HG02798 (cell line): ENCODE results near the gene KCNQ1.
"Not testable (repeated sequence)": the region's sequence is repeated elsewhere in the genome, so short reads cannot be mapped to it uniquely, and the experiment has no call there.

ENCODE experiments used
- ATAC-seq: cut with Tn5 transposase; IDR thresholded peaks from one replicate; pipeline ENCODE4 v1.9.1; 2021; ENCODE audit warnings: mild to moderate bottlenecking; ENCODE audit not compliant: unreplicated experiment, poor library complexity

KCNQ1 gene

DNA sequence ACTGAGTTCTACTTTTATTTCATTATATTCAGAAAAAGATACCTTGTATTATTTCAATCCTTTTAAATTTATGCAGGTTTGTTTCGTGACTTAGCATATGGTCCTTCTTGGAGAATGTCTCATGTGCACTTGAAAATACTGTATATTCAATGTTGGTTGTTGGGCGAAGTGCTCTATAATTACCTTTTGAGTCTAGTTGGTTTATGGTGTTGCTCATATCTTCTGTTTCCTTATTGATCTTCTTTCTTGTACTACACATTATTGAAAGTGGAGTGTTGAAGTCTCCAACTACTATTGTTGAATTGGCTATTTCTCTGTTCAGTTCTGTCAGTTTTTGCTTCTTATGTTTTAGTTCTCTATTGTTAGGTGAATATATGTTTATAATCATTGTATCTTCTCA is 164.5 kb downstream of the KCNQ1 start:
- no peak for ATAC-seq

- ATAC-seq: no peak
These were observed 168.2 kb downstream of the KCNQ1 start for GRCh38 chr11:2612884-2613571.

DNA sequence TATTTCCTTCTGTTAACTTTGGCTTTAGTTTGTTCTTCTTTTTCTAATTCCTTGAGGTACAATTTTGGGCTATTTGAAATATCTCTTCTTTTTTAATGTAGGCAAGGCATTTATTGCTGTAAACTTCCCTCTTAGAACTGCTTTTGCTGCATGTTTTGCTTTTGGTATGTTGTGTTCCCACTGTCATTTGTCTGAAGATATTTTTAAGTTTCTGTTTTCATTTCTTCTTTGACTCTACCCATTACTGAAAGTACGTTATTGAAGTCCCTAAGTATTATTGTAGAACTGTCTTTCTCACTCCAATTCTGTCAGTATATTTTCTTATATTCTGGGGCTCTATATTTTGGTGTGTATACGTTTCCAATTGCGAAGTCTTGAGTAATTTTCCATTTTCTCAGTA is 177.1 kb downstream of the KCNQ1 start:
- no peak for ATAC-seq

DNA sequence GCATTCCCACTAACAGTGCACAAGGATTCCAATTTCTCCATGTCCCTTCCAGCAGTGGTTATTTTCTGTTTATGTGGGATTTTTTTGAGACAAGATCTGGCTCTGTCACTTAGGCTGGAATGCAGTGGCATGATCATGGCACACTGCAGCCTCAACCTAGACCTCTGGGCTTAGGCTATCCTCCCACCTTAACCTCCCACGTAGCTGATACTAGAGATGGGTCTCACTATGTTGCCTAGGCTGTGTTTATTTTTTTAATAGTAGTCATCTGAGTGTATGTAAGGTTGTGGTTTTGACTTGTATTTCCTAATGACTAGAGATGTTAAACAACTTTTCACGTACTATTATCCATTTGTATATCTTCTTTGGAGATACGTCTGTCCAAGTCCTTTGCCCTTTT is 180.4 kb downstream of the KCNQ1 start:
- ATAC-seq: no peak

DNA sequence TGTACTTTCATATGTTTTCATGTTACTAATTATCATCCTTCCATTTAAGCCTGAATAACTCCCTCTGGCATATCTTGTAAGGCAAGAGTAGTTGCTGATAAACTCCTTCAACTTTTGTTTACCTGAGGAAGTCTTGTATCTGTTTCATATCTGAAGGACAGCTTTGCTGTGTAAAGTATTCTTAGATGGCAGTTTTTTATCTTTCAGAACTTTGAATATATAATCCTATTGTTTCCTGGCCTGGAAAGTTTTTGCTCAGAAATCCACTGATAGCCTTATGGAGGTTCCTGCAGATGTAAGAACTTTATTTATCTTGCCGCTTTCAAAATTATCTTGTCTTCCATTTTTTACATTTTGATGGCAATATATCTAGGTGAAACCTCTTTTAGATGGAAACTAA is 185.9 kb downstream of the KCNQ1 start:
- no peak for ATAC-seq

DNA sequence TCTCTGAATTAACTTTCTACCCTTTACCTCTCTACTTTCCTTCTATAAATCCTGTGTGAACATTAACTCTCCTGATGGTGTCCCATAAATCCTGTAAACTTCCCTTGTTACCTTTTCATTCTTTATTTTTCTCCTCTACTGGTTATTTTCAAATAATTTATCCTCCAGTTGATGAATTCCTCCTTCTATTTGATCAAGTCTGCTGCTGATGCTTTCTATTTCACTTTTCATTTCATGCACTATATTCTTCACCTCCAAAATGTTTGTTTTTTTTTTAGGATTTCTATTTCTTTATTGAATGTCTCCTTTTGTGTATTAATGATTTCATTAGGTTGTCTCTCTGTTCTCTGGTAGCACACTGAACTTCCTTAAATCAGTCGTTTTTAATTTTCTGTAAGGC is 186.4 kb downstream of the KCNQ1 start:
- no peak for ATAC-seq

GRCh38 chr11:2639763-2640162 is 195.0 kb downstream of the KCNQ1 start:
- ATAC-seq: not testable (repeated sequence)

GRCh38 chr11:2641623-2642022 is 196.8 kb downstream of the KCNQ1 start:
- no peak for ATAC-seq

- no peak for ATAC-seq
These were observed 198.9 kb downstream of the KCNQ1 start for GRCh38 chr11:2643746-2644145.

- ATAC-seq: no peak
These were observed 200.3 kb downstream of the KCNQ1 start for GRCh38 chr11:2644844-2645778.

- no peak for ATAC-seq
These were observed 200.9 kb downstream of the KCNQ1 start for GRCh38 chr11:2645779-2646118.

DNA sequence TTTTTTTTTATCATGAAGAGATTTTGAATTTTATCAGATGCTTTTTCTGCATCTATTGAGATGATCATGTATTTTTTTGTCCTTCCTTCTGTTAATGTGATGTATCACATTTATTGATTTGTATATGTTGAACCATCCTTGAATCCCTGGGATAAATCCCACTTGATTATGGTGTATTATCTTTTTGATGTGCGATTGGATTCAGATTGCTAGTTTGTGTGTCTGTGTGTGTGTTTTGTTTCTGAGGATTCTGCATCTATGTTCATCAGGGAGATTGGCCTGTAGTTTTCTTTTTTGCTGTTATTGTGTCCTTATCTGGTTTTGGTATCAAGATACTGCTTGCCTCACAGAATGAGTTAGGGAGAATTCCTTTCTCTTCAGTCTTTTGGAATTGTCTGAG is 202.4 kb downstream of the KCNQ1 start:
- no peak for ATAC-seq

DNA sequence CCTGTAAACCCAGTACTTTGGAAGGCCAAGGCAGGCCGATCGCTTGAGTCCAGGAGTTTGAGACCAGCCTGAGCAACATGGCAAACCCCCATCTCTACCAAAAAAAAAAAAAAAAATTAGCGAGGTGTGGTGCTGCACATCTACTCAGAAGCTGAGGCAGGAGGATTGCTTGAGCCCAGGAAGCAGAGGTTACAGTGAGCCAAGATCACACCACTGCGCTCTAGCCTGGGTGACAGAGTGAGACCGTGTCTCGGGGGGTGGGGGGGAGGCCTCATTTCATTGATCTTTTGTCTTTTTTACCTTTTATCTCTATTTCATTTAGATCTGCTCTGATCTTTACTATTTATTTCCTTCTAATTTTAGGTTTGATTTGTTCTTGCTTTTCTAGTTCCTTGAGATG is 203.1 kb downstream of the KCNQ1 start:
- no peak for ATAC-seq

DNA sequence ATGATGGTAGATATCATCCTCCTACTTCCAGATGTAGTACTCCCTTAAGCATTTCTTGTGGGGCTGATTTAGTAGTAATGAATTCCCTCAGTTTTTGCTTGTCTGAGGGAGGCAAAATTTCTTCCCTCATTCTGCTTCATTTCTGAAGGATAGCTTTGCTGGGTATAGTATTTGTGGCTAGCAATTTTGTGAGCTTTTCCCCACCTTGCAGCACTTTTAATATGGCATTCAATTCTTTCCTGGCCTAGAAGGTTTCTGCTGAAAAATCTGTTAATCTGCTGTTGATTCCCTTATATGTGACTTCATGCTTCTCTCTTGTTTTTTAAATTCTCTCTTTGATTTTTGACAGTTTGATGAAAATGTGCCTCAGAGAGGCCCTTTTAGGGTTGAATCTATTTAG is 204.6 kb downstream of the KCNQ1 start:
- no peak for ATAC-seq

GRCh38 chr11:2649848-2650247 is 205.0 kb downstream of the KCNQ1 start:
- no peak for ATAC-seq

DNA sequence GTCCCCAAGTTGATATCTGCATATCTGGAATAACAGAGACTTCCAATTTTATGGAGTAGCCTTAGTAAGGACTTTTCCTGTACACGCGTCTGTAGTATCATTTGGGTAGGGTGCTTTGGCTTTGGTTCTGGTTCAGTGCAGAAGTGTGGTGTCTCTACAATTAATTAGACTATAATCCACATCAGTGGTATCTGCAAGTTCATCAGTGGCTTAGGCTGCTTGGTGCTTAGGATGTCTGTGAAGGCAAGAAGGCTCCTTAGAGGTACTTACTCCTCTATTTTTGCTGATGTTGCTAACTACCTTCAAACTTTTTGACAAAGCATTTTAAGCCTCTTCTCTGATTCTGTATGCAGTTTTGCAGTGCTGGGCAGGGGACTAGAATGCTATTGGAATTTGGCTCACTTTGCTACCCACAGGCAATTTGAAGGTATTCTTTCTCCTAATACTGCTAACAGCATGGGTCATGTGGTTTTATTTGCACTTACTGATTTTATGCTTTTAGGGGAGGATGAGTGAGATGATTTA is 205.6 kb downstream of the KCNQ1 start:
- ATAC-seq: no peak

DNA sequence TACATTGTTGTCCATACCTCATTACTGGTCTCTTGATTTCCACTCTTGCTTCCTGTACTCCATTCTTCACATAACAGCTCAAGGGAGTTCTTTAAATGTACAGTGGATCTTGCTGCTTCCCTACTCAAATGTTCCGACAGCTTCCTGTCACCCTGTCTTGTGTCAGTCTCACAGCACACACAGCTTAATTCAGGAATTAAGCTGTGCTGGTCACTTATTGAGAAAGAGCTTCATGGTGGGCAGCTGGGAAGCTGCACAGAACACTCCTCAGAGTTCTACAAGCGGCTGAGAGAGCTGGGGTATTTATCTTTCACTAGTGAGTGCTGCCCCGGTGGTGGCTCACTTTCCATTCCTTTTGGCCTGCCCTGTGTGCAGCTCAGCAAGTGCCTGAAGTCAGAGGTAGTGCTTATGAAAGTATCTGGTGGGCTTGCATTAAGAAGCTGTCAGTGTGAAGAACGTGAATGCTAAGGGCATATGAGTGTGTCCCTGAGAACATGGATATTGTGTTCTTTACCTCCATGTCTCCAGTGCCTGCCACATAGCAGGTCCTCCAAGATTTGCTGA is 206.3 kb downstream of the KCNQ1 start:
- no peak for ATAC-seq

- ATAC-seq: no peak
These were observed 207.0 kb downstream of the KCNQ1 start for GRCh38 chr11:2651826-2652271.

DNA sequence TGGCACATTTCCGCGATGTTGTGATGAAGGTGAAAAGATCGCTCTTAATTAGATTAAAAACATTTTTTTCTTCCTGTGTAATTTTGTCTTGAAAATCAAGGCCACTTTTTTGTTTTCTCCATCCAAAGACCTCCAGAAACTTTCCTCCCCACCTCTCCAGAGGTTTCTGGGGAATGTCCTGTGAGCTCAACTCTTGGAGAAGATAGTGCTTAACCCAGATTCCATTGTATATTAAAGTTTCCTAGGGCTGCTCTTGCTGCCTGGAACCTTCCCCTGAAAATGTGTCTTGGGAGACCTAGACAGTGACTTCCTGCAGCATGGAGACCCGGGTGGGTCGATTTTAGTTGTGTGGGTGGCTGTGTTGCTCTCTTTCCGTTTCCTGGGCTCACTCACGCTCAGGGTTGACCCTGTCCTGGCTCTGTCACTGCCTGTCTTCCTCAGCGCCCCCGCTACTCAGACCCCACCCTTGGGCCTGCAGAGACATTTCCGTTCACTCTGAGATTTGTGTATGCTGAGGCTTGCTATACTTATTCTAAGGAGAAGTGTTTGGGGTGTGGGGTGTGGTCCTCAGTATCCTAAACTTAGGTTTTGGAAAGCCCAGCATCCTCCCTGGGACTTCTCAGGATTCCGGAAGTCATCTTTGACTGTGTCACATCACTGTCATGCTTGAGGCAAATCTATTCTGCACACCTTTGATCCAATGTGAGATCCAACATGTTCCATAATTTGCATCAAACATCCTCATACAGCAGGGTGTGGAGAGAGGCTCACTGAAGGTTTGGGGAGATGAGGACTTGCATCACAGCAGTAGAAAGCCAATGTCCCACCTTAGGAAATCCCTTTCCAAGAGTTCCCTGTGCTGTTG is 207.8 kb downstream of the KCNQ1 start:
- no peak for ATAC-seq

- no peak for ATAC-seq
These were observed 208.4 kb downstream of the KCNQ1 start for GRCh38 chr11:2653198-2653551.
